Parathyroid adenoma (tissue), 2 donors: ENCODE results near the gene FYN.

Source experiments
- H2AFZ ChIP-seq: fragments of 300-600 bp; sonication (generic); one replicate; pipeline ENCODE4 v1.7.0; 2017; ENCODE audit warnings: antibody characterized with exemption, mild to moderate bottlenecking
- H3K27ac ChIP-seq: fragments of 300-600 bp; sonication (generic); one replicate; pipeline ENCODE4 v1.7.0; 2017
- H3K27me3 ChIP-seq: fragments of 300-600 bp; sonication (generic); one replicate; pipeline ENCODE4 v1.7.0; 2017; ENCODE audit warnings: low read length; ENCODE audit not compliant: control insufficient read depth, insufficient read depth
- H3K36me3 ChIP-seq: fragments of 300-600 bp; sonication (generic); one replicate; pipeline ENCODE4 v1.7.0; 2017; ENCODE audit warnings: low read length; ENCODE audit not compliant: control insufficient read depth, insufficient read depth
- H3K4me1 ChIP-seq: fragments of 300-600 bp; sonication (generic); one replicate; pipeline ENCODE4 v1.7.0; 2017; ENCODE audit warnings: control low read depth
- H3K4me2 ChIP-seq: fragments of 300-600 bp; sonication (generic); one replicate; pipeline ENCODE4 v1.7.0; 2017; ENCODE audit warnings: low read length
- H3K4me3 ChIP-seq: fragments of 300-600 bp; sonication (generic); one replicate; pipeline ENCODE4 v1.7.0; 2017; ENCODE audit warnings: low read depth, low read length
- H3K79me2 ChIP-seq: fragments of 300-600 bp; sonication (generic); one replicate; pipeline ENCODE4 v1.7.0; 2017; ENCODE audit warnings: control low read depth
- H3K9ac ChIP-seq: fragments of 300-600 bp; sonication (generic); one replicate; pipeline ENCODE4 v1.7.0; 2017; ENCODE audit warnings: mild to moderate bottlenecking
- H3K9me3 ChIP-seq: fragments of 300-600 bp; sonication (generic); one replicate; pipeline ENCODE4 v1.7.0; 2017; ENCODE audit warnings: low read length; ENCODE audit not compliant: control insufficient read depth
- TF ChIP-seq, protein P1 (sequence below): fragments of 300-600 bp; sonication (generic); IDR thresholded peaks from one replicate; pipeline ENCODE4 v1.7.0; 2017; ENCODE audit warnings: antibody characterized with exemption, mild to moderate bottlenecking
- donor health status: primary hyperparathyroidism.

FYN gene

GRCh38 chr6:111757342-111757741 is 115.9 kb downstream of the FYN start:
- Histone ChIP-seq H3K4me1 (no peaks in the 10 kb centered on the region), H3K4me3 (no peak overlapping the region)
- TF ChIP-seq, protein P1, sequence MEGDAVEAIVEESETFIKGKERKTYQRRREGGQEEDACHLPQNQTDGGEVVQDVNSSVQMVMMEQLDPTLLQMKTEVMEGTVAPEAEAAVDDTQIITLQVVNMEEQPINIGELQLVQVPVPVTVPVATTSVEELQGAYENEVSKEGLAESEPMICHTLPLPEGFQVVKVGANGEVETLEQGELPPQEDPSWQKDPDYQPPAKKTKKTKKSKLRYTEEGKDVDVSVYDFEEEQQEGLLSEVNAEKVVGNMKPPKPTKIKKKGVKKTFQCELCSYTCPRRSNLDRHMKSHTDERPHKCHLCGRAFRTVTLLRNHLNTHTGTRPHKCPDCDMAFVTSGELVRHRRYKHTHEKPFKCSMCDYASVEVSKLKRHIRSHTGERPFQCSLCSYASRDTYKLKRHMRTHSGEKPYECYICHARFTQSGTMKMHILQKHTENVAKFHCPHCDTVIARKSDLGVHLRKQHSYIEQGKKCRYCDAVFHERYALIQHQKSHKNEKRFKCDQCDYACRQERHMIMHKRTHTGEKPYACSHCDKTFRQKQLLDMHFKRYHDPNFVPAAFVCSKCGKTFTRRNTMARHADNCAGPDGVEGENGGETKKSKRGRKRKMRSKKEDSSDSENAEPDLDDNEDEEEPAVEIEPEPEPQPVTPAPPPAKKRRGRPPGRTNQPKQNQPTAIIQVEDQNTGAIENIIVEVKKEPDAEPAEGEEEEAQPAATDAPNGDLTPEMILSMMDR: no peak

DNA sequence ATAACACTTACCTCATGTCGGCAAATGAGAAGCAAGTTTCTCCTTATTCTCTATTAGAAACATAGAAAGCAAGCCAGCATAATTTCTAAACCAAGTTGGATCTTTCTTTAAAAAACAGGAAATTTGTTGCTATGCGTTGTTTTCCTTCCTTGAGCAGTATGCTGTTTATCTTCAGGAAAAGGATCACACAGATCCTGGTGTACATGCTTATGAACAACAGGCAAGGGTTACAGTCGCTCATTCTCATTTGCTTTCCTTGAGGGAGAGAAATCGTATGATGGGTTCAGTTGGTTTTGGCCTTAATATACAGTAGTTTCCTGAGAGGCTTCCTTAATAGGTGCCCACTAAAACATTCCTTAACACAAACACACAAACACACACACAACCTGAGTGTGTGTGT is 118.8 kb downstream of the FYN start:
- no peak overlapping the region for H3K4me2 ChIP-seq
- H3K4me1 ChIP-seq: no peaks in the 10 kb centered on the region
- H3K4me3 ChIP-seq: no peak overlapping the region
- no peaks in the 10 kb centered on the region for H3K36me3 ChIP-seq
- H2AFZ ChIP-seq: no peak overlapping the region
- H3K9ac ChIP-seq: no peak overlapping the region
- H3K27ac ChIP-seq: peak overlapping the region; percentile 26
- H3K9me3 ChIP-seq: no peaks in the 10 kb centered on the region
- TF ChIP-seq, protein P1: no peak
- H3K79me2 ChIP-seq: peaks cover 5% of the 10 kb centered on the region
- H3K27me3 ChIP-seq: no peaks in the 10 kb centered on the region

More at GRCh38 chr6:111757342-111757741, 115.9 kb downstream of the FYN start:
- Histone ChIP-seq H3K36me3 (no peaks in the 10 kb centered on the region), H3K4me2 (no peak overlapping the region), H3K9me3 (no peaks in the 10 kb centered on the region), H2AFZ (no peak overlapping the region), H3K27ac (no peak overlapping the region), H3K9ac (no peak overlapping the region), H3K27me3 (no peaks in the 10 kb centered on the region), H3K79me2 (peaks cover 5% of the 10 kb centered on the region)

GRCh38 chr6:111753573-111753972 is 119.7 kb downstream of the FYN start:
- H2AFZ ChIP-seq: no peak overlapping the region
- TF ChIP-seq, protein P1: no peak
- no peaks in the 10 kb centered on the region for H3K9me3 ChIP-seq
- no peak overlapping the region for H3K4me3 ChIP-seq
- H3K27ac ChIP-seq: no peak overlapping the region
- H3K9ac ChIP-seq: no peak overlapping the region
- peaks cover 5% of the 10 kb centered on the region for H3K79me2 ChIP-seq
- H3K4me2 ChIP-seq: no peak overlapping the region
- H3K27me3 ChIP-seq: no peaks in the 10 kb centered on the region
- no peaks in the 10 kb centered on the region for H3K36me3 ChIP-seq
- no peaks in the 10 kb centered on the region for H3K4me1 ChIP-seq

DNA sequence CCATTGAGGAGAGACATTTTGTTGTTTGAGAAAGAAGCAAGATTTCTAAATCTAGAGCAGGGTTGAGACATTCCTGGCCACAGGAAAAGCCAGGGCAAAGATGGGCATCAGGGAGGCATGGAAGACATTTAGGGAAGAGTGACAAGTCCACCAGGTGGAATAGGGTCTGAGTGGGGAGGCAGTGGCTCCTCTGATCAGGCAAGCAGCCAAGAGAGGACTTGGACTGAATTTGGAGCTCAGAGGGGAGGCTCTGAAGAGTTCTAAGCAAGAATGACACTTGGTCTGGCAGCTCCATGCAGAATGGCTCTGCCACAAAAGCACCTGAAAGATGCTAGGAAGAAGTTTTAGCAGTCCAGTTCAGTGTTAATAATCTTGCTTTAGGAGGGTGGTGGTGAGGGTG is 120.8 kb downstream of the FYN start:
- H3K9me3 ChIP-seq: no peaks in the 10 kb centered on the region
- no peaks in the 10 kb centered on the region for H3K27me3 ChIP-seq
- H3K4me3 ChIP-seq: no peak overlapping the region
- H3K4me1 ChIP-seq: no peaks in the 10 kb centered on the region
- no peak overlapping the region for H2AFZ ChIP-seq
- TF ChIP-seq, protein P1: no peak
- H3K79me2 ChIP-seq: peaks cover 5% of the 10 kb centered on the region
- H3K27ac ChIP-seq: no peak overlapping the region
- H3K4me2 ChIP-seq: no peak overlapping the region
- H3K9ac ChIP-seq: no peak overlapping the region
- H3K36me3 ChIP-seq: no peaks in the 10 kb centered on the region
